WERI-Rb-1 (cell line): Measurements from ENCODE around the gene AOC3.

ENCODE experiments used
- DNase-seq: peaks from one replicate; pipeline ENCODE4 v3.0.0-alpha.2; 2020
- H3K27ac ChIP-seq: fragments of 250-450 bp; sonication (Bioruptor Pico); 2 replicates; pipeline ENCODE4 v1.5.1; 2020; ENCODE audit warnings: mild to moderate bottlenecking, moderate library complexity
- H3K27me3 ChIP-seq: fragments of 250-450 bp; sonication (Bioruptor Pico); 2 replicates; pipeline ENCODE4 v1.5.1; 2021; ENCODE audit warnings: mild to moderate bottlenecking, low read depth, moderate library complexity; ENCODE audit not compliant: insufficient read depth, severe bottlenecking
- H3K36me3 ChIP-seq: fragments of 250-450 bp; sonication (Bioruptor Pico); 2 replicates; pipeline ENCODE4 v1.5.1; 2020; ENCODE audit warnings: mild to moderate bottlenecking, moderate library complexity
- H3K4me3 ChIP-seq: 2 replicates; pipeline ENCODE4 v1.5.1; 2011; ENCODE audit warnings: low read depth, mild to moderate bottlenecking, control low read depth, low read length
- H3K9me3 ChIP-seq: fragments of 250-450 bp; sonication (Bioruptor Pico); 2 replicates; pipeline ENCODE4 v1.5.1; 2021; ENCODE audit warnings: mild to moderate bottlenecking, moderate library complexity; ENCODE audit not compliant: severe bottlenecking
- TF ChIP-seq, protein P1 (sequence below): IDR thresholded peaks from 2 replicates; pipeline ENCODE4 v1.5.1; 2011; ENCODE audit warnings: low read depth, mild to moderate bottlenecking, control low read depth, inconsistent platforms, low read length

AOC3 gene

DNA sequence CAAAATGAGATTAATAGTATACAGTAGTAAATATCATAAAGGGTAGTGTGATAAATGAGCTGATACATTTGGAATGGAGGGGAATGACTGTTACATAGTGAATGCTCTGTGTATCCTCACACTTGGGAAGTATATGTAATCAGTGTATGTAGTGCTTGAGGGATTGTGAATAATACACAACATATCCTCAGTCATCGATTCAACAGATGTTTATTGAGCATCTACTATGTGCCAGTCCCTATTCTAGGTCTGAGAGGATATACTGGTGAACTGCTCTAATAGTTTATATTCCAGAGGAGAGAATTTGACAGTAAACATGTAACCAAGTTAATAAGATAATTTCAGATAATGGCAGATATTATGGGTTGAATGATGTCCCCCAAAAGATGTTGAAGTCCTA lies 23.5 kb upstream of the AOC3 start:
- H3K27ac ChIP-seq, result no peak overlapping the region

DNA sequence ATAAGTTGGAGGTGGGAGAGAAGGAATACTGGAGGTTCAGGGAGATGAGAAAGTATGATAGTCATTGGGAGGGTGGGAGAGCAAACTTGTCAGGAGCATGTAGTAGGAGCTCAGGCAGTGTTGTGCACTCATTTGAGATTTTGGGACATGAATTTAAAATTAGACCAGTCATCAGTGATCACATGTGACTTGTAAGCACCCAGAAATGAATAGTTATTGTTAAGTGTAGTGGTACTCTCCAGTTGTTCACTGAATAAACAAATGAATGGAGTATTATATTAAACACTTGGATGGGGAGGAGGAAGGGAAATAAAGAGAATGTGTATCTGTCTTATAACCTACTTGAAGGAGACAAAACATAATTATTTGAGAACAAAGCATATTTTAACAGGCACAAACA lies 20.0 kb upstream of the AOC3 start:
- Histone ChIP-seq H3K36me3 (peaks cover 23% of the 10 kb centered on the region), H3K4me3 (no peak overlapping the region), H3K27me3 (peaks cover 12% of the 10 kb centered on the region), H3K27ac (no peak overlapping the region), H3K9me3 (no peaks in the 10 kb centered on the region)
- TF ChIP-seq, protein P1, sequence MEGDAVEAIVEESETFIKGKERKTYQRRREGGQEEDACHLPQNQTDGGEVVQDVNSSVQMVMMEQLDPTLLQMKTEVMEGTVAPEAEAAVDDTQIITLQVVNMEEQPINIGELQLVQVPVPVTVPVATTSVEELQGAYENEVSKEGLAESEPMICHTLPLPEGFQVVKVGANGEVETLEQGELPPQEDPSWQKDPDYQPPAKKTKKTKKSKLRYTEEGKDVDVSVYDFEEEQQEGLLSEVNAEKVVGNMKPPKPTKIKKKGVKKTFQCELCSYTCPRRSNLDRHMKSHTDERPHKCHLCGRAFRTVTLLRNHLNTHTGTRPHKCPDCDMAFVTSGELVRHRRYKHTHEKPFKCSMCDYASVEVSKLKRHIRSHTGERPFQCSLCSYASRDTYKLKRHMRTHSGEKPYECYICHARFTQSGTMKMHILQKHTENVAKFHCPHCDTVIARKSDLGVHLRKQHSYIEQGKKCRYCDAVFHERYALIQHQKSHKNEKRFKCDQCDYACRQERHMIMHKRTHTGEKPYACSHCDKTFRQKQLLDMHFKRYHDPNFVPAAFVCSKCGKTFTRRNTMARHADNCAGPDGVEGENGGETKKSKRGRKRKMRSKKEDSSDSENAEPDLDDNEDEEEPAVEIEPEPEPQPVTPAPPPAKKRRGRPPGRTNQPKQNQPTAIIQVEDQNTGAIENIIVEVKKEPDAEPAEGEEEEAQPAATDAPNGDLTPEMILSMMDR, result no peak
- DNase-seq, result no peak

More for the DNA sequence above, 23.5 kb upstream of the AOC3 start:
- Histone ChIP-seq H3K27me3 (peaks cover 12% of the 10 kb centered on the region), H3K4me3 (no peak overlapping the region), H3K36me3 (peaks cover under 1% of the 10 kb centered on the region; the same call in 1 of the 2 replicates), H3K9me3 (no peaks in the 10 kb centered on the region)
- DNase-seq, result no peak
- TF ChIP-seq, protein P1, result no peak

DNA sequence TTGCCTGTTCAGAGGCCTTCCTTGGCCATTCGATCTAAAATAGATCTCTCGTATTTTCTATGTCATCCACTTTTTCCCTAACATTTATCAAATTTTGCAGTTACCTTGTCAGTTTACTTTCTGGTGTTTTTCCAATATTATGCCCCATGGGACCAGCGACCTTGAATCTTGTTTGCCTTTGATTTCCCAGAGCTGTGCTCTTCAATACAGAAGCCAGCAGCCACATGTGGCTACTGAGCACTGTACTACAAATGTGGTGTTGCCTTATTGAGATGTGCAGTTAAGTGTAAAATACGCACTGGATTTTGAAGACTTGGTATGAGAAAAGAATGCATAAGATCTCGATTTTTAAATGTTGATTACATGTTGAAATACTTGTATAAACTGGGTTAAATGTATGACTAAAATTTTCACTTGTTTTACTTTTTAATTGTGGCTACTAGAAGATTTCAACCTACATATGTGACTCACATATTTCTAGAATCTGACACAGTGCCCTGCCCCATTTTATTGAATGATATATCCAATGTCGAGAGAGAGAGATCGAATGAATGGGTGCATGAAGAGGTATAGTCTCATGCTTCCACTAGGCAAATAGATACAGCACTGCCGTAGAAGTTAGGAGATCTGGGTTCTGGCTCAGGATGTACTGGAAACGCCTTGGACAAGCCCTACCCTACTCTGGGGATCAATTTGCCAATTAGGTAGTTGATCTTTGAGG lies 18.6 kb upstream of the AOC3 start:
- Histone ChIP-seq H3K9me3 (no peaks in the 10 kb centered on the region), H3K27ac (peak overlapping the region; percentile 89), H3K36me3 (peaks cover 36% of the 10 kb centered on the region), H3K27me3 (peaks cover 12% of the 10 kb centered on the region), H3K4me3 (peak overlapping the region; percentile 91)
- TF ChIP-seq, protein P1, result no peak
- no peak for DNase-seq

DNA sequence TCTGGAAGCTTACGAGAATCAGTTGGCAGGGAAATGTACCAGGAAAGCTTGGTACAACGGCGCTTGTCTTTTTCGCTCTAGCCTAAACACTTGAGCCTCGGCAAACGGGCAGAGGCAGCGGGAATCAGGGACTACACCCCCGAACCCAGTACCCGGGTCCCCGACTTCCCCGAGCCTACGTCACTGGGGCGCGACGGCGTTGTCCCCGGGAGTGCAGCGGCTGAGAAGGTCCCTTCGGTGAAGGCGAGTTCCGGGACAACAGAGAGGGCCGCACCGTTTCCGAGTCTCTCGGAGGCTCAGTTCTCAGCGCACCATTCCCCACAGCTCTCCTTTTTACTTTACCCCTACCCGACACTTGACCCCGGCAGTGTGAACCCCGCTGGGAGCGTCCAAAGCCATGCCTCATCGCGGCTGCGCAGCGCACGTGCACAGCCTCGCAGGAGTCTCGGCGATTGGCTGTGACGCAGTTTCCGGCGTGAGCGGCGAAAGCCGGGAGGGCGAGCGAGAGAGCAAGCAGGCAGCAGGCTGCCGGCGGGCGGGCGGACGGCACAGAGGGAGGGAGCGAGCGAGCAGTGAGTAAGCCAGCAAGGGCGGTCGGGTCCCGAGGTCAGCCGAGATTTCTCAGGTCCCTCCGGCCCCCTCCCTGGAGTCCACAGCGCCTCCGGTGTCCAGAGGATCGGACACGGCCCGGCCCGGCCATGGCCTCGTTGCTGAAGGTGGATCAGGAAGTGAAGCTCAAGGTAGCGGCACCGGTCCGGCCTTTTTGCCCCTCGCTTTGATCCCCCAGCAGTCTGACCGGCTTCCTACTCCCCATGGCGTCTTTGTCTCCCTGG lies 17.8 kb upstream of the AOC3 start, which contains the start of gene PSME3:
TSS of gene PSME3 (plus strand) at position 464 of the 833 bp plus-strand sequence. CDS start at position 699, 235 bp downstream.
- TF ChIP-seq, protein P1, result no peak
- H3K27ac ChIP-seq, result peak within 1 kb of the TSS; percentile 89
- H3K36me3 ChIP-seq, result peaks cover 44% of the 10 kb centered on the region
- H3K27me3 ChIP-seq, result peaks cover 9% of the 10 kb centered on the region
- H3K9me3 ChIP-seq, result no peaks in the 10 kb centered on the region
- peak; percentile 96 for DNase-seq
- peak within 1 kb of the TSS; percentile 91 for H3K4me3 ChIP-seq

DNA sequence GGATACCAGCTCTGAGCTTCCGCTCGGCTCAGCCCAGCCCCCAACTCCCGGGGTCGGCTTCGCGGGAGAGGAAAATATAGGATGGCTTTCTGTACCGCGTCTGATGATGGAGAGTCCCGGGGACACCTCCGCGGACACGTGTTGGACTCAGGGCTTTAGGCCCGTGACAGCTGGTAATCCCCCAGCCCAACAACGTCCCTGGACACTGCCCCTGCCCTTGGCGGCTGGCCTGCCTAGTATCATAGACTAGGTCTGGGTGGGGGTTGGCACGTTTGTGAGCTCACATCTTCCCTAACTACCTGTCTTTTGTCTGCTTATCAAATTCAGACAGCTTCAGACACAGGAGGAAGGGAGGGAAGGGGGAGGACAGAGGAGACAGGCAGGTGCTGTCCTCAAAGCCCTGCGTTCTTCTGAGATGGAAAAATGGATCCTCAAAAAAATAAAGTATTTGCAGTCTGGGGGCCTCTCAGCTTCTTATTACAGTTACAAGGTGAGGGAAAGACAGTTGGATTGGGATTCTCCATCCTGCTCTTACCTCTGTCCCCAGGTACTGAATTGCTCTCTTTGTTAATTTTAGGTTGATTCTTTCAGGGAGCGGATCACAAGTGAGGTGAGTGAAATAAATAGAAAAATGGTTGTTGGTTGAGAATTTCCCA lies 17.1 kb upstream of the AOC3 start:
- no peaks in the 10 kb centered on the region for H3K9me3 ChIP-seq
- peaks cover 51% of the 10 kb centered on the region for H3K36me3 ChIP-seq
- DNase-seq, result peak; percentile 59
- peaks cover 3% of the 10 kb centered on the region for H3K27me3 ChIP-seq
- peak overlapping the region; percentile 91 for H3K4me3 ChIP-seq
- TF ChIP-seq, protein P1, result no peak
- peak overlapping the region; percentile 89 for H3K27ac ChIP-seq
